Adipose tissue (tissue), 3 donors: Measurements from ENCODE around the gene AMER2. TPM values are rescaled to one million over a fixed set of nuclear protein-coding genes. Genes with fewer than 3 reads are reported as not detected.

ENCODE experiments used
- H3K27ac ChIP-seq: one replicate; pipeline ENCODE4 v1.5.1; 2013; ENCODE audit warnings: low read depth, low read length
- WGBS, 3 donors: extraction: QIAGEN DNeasy Blood & Tissue Kit; methylation state at CpG; one replicate each; pipeline ENCODE4 v1.1.7; 2013; 5-methylcytosine and 5-hydroxymethylcytosine counted together
- polyA plus RNA-seq, 3 donors: library from polyadenylated mRNA; stranded (reverse); fragments of 200-250 nt; gene quantifications; one replicate each; pipeline ENCODE4 v1.2.3, GENCODE V29; 2013
- donor health status: healthy with polysubstance abuse.
- donor health status: Bipolar disorder and iron deficiency.
- donor health status: healthy.

AMER2 gene, protein sequence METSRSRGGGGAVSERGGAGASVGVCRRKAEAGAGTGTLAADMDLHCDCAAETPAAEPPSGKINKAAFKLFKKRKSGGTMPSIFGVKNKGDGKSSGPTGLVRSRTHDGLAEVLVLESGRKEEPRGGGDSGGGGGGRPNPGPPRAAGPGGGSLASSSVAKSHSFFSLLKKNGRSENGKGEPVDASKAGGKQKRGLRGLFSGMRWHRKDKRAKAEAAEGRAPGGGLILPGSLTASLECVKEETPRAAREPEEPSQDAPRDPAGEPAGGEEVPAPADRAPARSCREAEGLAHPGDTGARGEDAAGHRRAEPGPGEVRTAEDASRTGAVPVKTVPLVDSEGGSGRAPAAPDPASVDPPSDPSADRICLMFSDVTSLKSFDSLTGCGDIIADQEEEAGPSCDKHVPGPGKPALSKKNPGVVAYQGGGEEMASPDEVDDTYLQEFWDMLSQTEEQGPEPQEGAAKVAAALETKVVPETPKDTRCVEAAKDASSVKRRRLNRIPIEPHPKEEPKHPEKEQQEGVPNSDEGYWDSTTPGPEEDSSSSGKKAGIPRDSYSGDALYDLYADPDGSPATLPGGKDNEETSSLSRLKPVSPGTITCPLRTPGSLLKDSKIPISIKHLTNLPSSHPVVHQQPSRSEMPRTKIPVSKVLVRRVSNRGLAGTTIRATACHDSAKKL
- polyA plus RNA-seq: under 1 TPM in 1 of 3 donors, not detected in 2; 0.01 TPM

- H3K27ac ChIP-seq: no peak within 1 kb of the TSS
- 3 to 5% (median 5%) methylated on average over 50 of the region's 50 CpGs for WGBS, 3 donors
These were observed at the start of gene AMER2 for GRCh38 chr13:25171517-25172302. AMER2 (minus strand) TSS chr13:25172288; CDS start chr13:25171619, 669 bp downstream.

- H3K27ac ChIP-seq: no peak overlapping the region
- 59 to 70% (median 62%) methylated on average over 5 of the region's 5 CpGs for WGBS, 3 donors
These were observed 45.9 kb upstream of the AMER2 start for GRCh38 chr13:25218019-25218418.

DNA sequence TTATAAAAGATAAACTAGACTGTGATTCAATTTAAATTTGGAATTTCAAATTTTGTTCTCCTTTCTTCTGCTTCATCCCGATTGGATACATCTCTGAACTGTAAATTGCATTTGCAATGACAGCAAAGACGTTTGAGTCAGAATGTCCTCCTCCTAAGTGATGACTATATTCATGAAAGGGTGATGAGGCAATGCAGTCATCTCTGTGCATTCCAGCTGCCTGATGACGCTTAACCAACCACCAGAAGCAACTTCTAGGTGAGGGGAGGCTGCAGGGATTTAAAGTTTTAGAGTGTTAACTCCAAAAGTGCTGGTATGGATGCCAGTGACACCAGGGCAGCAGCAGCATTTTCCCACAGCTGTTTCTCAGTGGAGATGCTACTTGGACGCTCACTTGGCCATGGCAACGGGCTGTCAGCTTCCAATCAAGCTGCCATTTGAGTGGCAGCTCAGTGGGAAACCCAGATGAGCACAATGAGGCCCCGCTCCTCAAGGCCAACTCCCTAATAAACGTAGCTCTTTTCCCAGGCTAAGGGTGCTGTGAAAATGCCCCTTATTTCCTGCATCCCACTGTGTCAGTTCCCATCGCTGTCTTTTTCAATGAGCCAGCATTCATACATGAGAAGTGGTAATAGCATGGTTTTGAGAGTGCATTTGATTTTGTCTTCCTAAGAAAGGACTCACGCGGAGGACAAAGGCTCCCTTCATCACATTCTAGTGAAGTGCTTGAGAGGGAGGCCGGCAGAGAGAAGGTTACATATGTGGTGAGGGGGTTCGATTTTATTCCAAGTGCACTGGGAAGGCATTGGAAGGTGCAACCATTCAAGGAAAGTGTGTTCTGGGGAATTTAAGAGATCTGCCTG, 45.2 kb upstream of the AMER2 start:
- H3K27ac ChIP-seq: no peak overlapping the region
- WGBS, 3 donors: 52 to 66% (median 62%) methylated on average over 12 of the region's 12 CpGs

DNA sequence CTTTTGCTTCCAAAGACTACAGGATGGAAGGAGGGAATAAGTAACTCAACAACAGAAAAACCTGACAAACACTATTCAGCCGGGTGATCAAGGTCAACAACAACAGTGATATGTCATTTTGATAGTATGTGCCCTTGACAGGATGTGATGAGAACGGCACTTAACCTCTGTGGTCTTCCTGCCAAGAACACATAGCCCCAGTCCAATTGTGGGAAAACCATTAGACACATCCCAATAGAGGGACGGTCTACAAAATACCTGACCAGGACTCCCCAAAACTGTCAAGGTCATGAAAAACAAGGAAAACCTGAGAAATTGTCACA, 43.1 kb upstream of the AMER2 start:
- no peak overlapping the region for H3K27ac ChIP-seq
- 31 to 41% (median 41%) methylated on average over 3 of the region's 3 CpGs for WGBS, 3 donors

DNA sequence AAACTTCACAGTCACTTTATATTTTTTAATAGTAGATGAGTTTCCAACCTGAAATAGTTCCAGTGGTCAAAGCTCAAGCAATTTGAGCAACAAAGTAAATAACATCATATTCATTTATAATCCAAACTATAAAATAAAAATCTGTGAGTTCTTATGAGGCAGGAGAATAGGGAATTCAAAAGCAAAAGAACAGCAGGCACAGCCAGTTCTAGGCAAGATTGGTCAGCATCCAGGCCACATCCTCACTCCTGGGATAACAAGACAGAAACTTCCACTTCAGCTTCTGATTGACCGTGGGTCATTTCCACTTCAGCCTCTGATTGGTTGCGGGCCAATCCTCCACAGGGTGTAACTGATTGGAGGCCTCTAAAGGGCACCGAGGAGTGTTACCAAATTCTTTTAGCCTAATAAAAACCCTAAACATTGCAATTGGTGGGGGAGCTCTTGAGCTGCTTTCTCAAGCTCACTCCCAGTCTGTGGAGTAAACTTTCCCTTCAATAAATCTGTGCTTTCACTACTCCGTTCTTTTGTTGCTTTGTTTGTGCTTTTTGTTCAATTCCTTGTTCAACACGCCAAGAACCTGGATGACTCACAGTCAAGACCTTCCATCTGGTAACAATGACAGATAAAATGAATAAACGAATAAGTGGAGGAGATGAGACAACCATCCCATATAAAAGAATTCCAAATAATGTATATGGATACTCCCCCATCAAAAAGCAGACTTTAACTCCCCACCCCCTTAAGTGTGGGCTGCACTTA, 42.6 kb upstream of the AMER2 start:
- no peak overlapping the region for H3K27ac ChIP-seq
- 41 to 56% (median 53%) methylated on average over 6 of the region's 6 CpGs for WGBS, 3 donors

GRCh38 chr13:25213715-25214114, 41.6 kb upstream of the AMER2 start:
- WGBS, 3 donors: 88 to 89% (median 89%) methylated on average over 2 of the region's 2 CpGs
- no peak overlapping the region for H3K27ac ChIP-seq

DNA sequence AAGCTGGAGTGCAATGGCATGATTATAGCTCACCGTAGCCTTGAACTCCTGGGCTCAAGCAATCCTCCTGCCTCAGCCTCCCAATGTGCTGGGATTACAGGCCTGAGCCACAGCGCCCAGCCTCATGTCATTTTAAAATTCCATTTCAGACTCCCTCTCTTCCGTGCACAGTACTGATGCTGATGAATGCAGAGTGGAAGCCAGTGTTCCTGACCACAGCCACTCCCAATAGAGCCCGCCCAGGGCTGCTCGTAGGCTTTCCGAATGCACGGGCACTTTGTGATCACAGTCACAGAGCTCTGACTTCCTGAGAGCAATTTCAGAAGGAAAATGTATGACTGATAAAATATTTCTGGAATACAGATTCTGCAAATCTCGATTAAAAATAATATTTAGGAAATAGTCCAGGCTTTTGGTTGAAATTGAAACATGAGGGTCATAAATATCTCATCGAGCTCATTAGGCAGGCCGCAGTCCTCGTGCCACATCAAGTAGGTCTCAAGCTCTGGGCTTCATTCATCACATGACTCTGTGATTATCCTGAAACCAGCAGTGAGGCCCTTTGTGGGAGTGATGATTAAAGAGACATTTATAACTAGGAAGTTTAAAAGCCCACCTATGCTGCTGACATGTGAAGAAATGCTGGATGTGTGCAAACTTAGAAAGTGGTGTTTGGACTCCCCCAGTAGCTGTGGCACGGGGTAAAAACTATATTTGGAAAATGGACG, 38.9 kb upstream of the AMER2 start:
- no peak overlapping the region for H3K27ac ChIP-seq
- WGBS, 3 donors: 67 to 72% (median 70%) methylated on average over 13 of the region's 13 CpGs

DNA sequence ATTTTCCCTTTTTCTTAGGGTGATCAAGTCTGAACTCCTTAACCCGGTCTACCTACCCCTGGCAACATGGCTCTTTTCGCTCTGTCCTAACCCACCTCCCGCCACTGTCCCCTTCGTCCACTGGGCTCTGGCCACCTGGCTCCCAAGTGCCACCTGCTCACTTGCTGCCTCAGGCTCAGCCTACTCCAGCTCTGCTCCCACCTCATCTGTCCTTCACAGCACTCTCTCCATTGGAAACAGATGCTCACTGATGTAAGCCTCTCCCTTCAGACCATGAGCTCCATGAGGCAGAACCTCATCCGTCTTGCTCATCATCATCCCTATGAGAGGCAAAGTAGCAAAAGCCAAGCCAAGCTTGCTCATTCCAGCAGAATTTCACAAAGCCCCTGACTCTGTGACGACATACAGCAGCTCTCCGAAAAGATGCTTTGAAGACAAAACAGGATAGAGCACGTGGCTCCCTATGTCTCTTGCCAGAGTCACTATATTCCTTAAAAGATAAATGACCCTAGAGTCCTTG, 35.3 kb upstream of the AMER2 start:
- no peak overlapping the region for H3K27ac ChIP-seq
- 76 to 79% (median 77%) methylated on average over 8 of the region's 8 CpGs for WGBS, 3 donors

DNA sequence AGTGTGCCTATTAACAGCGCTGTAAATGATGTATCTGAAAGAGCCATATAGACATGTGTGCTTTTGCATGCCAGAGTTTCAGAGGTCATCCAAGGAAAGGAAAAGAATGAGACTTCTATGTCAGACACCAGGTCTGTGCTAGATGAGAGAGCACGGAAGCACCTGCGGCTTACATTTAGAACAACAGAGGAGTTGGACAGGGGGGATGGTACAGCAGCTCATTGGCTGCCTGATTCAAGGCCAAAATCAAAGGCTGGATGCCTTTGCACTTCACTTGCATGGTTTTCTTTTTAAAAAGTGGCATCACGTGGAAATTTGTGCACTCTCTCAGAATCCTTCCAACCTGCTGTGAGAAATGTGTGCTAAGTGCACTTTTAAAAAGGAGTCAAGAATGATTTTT, 32.8 kb upstream of the AMER2 start:
- no peak overlapping the region for H3K27ac ChIP-seq
- WGBS, 3 donors: 56 to 78% (median 76%) methylated on average over 4 of the region's 4 CpGs

DNA sequence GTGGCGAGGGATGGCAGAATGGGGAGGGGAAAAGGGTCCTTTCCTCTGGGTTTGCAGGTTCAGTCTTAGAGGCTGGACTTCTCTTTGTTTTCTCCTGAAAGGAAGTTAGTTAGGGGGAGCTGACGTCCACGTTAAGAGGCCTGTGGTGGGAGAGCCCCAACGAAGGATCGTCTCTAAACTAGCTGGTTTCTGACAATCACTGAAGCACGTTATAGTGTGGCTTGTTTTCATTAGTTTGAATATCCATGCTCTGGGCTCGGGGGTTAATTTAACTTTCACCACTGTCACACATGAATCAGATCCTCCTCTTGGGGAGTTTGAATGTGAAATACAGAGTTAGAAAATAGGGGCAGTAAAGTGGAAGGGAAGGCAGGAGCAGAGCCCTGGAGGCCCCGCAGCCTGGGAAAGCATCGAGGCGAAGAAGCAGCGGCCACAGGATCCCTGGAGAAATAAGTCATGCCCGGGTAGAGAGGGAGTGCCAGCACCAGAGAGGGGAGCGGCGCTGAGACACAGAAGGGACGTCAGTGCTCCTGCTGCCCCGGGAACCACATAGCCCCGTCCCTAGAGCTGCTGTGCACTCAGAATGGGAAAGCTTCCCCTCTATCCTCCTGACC, 31.1 kb upstream of the AMER2 start:
- 36 to 46% (median 44%) methylated on average over 17 of the region's 17 CpGs for WGBS, 3 donors
- no peak overlapping the region for H3K27ac ChIP-seq

- WGBS, 3 donors: 58 to 65% (median 62%) methylated on average over 4 of the region's 4 CpGs
- no peak overlapping the region for H3K27ac ChIP-seq
These were observed 28.7 kb upstream of the AMER2 start for GRCh38 chr13:25200783-25201182.

- WGBS, 3 donors: 69 to 81% (median 77%) methylated on average over 5 of the region's 5 CpGs
- no peak overlapping the region for H3K27ac ChIP-seq
These were observed 26.6 kb upstream of the AMER2 start for GRCh38 chr13:25198647-25199046.

- 80 to 82% (median 80%) methylated on average over 11 of the region's 11 CpGs for WGBS, 3 donors
- no peak overlapping the region for H3K27ac ChIP-seq
These were observed 24.9 kb upstream of the AMER2 start for GRCh38 chr13:25196971-25197370.

DNA sequence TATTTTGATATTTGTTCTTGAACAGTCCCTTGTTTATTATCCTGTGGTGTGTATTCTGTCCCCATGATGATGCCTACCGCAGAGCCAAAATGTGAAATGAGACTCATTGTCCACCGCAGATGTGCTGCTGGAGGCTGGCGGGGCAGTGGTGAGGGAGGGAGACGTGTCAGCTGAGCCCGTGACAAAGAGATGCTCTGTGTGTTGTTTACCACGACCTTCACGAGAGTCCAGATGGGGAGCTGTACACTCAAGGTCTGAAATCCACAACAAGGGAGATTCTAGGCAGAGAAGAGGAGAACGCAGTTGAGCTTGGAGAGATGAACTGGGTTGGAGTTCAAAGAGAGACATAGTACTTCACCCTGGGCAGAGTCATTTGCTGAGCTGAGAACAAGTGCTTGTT, 20.8 kb upstream of the AMER2 start:
- no peak overlapping the region for H3K27ac ChIP-seq
- 73 to 83% (median 73%) methylated on average over 8 of the region's 8 CpGs for WGBS, 3 donors

DNA sequence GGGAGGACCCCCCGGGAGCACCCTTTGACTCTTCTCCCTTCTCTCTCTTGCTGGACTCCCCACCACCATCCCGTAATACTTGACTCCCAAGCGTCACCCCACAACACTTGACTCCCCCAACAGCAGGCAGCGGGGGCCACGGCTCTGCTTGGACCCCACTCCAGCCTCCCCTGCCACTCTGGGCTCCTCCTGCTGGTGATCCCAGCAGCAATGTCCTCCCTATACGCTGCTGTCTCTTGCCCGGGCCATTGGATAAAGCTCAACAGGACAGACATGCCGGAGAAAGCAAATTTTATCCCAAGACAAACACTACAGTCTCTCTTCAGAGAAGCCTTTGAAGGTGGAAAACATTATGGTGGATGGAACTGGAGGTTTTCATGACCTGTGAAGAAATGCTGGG, 20.4 kb upstream of the AMER2 start:
- WGBS, 3 donors: 85 to 90% (median 89%) methylated on average over 8 of the region's 8 CpGs
- no peak overlapping the region for H3K27ac ChIP-seq

- 63 to 88% (median 83%) methylated on average over 2 of the region's 2 CpGs for WGBS, 3 donors
These were observed 20.0 kb upstream of the AMER2 start for GRCh38 chr13:25192052-25192451.

More at GRCh38 chr13:25192052-25192451, 20.0 kb upstream of the AMER2 start:
- no peak overlapping the region for H3K27ac ChIP-seq
